GM19468 (cell line): Measurements from ENCODE around the gene CIB4.

ENCODE experiments used
- ATAC-seq: cut with Tn5 transposase; IDR thresholded peaks from one replicate; pipeline ENCODE4 v1.9.1; 2021; ENCODE audit warnings: mild to moderate bottlenecking, moderate library complexity, moderate number of reproducible peaks; ENCODE audit not compliant: unreplicated experiment; ENCODE audit errors: extremely low read depth

Gene CIB4

GRCh38 chr2:26640781-26641564, at the start of gene CIB4:
Gene CIB4 (minus strand): TSS chr2:26641366. CDS start chr2:26641314, 52 bp downstream.
- ATAC-seq: no peak

- no peak for ATAC-seq
Observed at GRCh38 chr2:26687801-26688200, 46.6 kb upstream of the CIB4 start.

GRCh38 chr2:26687328-26687727, 46.2 kb upstream of the CIB4 start:
- ATAC-seq: no peak

- no peak for ATAC-seq
Observed at GRCh38 chr2:26685989-26686839, 45.0 kb upstream of the CIB4 start.

- ATAC-seq: no peak
Observed at GRCh38 chr2:26685341-26685740, 44.2 kb upstream of the CIB4 start.

GRCh38 chr2:26683583-26683982, 42.4 kb upstream of the CIB4 start:
- ATAC-seq: no peak

GRCh38 chr2:26682155-26682554, 41.0 kb upstream of the CIB4 start:
- no peak for ATAC-seq

GRCh38 chr2:26681656-26682055, 40.5 kb upstream of the CIB4 start:
- no peak for ATAC-seq

GRCh38 chr2:26679867-26680266, 38.7 kb upstream of the CIB4 start:
- no peak for ATAC-seq

- ATAC-seq: no peak
Observed at GRCh38 chr2:26678035-26678434, 36.9 kb upstream of the CIB4 start.

GRCh38 chr2:26675651-26676255, 34.6 kb upstream of the CIB4 start:
- ATAC-seq: no peak

- ATAC-seq: no peak
Observed at GRCh38 chr2:26674771-26675170, 33.6 kb upstream of the CIB4 start.

GRCh38 chr2:26674002-26674751, 33.0 kb upstream of the CIB4 start:
- ATAC-seq: no peak

- ATAC-seq: no peak
Observed at GRCh38 chr2:26672818-26673393, 31.7 kb upstream of the CIB4 start.

- ATAC-seq: no peak
Observed at GRCh38 chr2:26672112-26672817, 31.1 kb upstream of the CIB4 start.

GRCh38 chr2:26671691-26672090, 30.5 kb upstream of the CIB4 start:
- ATAC-seq: no peak

GRCh38 chr2:26670931-26671460, 29.8 kb upstream of the CIB4 start:
- no peak for ATAC-seq

- ATAC-seq: no peak
Observed at GRCh38 chr2:26670171-26670570, 29.0 kb upstream of the CIB4 start.
